Measurements from ENCODE around the gene TBC1D30. TPM values are rescaled to one million over a fixed set of nuclear protein-coding genes. Genes with fewer than 3 reads are reported as not detected.

Gene TBC1D30
- total RNA-seq, 4 donors from 2014 or later = 2.5 to 11.4 (median 6.6) TPM

- no peak for TF ChIP-seq CTCF (IDR thresholded peaks at IDR 0.05)
- H3K27ac ChIP-seq = no peak overlapping the region
- 93 to 94% methylated on average over 3 of the region's 3 CpGs for WGBS, 2 donors
- H3K27me3 ChIP-seq = no peaks in the 10 kb centered on the region
- H3K4me3 ChIP-seq = no peak overlapping the region
- H3K4me1 ChIP-seq = no peaks in the 10 kb centered on the region
- H3K36me3 ChIP-seq = no peaks in the 10 kb centered on the region
- no peak for DNase-seq (ENCODE audit: low spot score in 2 of 2)
- H3K9me3 ChIP-seq = peaks cover 0 to 4% (median 0%) of the 10 kb centered on the region in 4 donors
Observed at GRCh38 chr12:64882687-64883086, 58.2 kb downstream of the TBC1D30 start.

- Histone ChIP-seq H3K9me3 (peaks cover 0 to 4% (median 0%) of the 10 kb centered on the region in 4 donors), H3K4me1 (no peaks in the 10 kb centered on the region), H3K27ac (no peak overlapping the region), H3K4me3 (no peak overlapping the region), H3K36me3 (no peaks in the 10 kb centered on the region), H3K27me3 (no peaks in the 10 kb centered on the region)
- DNase-seq (ENCODE audit: low spot score in 2 of 2) = no peak
- 60 to 70% methylated on average over 17 of the region's 17 CpGs for WGBS, 2 donors
- no peak for TF ChIP-seq EP300 (IDR thresholded peaks at IDR 0.05)
- TF ChIP-seq CTCF (IDR thresholded peaks at IDR 0.05) = no peak
- no peak for TF ChIP-seq POLR2A (IDR thresholded peaks at IDR 0.05)
Observed at GRCh38 chr12:64883264-64884163, 59.1 kb downstream of the TBC1D30 start.

GRCh38 chr12:64884164-64884542 lies 59.7 kb downstream of the TBC1D30 start:
- DNase-seq (ENCODE audit: low spot score in 2 of 2) = no peak
- Histone ChIP-seq H3K36me3 (no peaks in the 10 kb centered on the region), H3K9me3 (peaks cover 0 to 4% (median 0%) of the 10 kb centered on the region in 4 donors), H3K4me3 (no peak overlapping the region), H3K27ac (no peak overlapping the region), H3K4me1 (no peaks in the 10 kb centered on the region), H3K27me3 (no peaks in the 10 kb centered on the region)
- TF ChIP-seq POLR2A (IDR thresholded peaks at IDR 0.05) (no peak), CTCF (IDR thresholded peaks at IDR 0.05) (no peak), EP300 (IDR thresholded peaks at IDR 0.05) (no peak)
- WGBS, 2 donors = 85 to 88% methylated on average over 3 of the region's 3 CpGs

GRCh38 chr12:64884728-64885127 lies 60.3 kb downstream of the TBC1D30 start:
- no peak for DNase-seq (ENCODE audit: low spot score in 2 of 2)
- Histone ChIP-seq H3K36me3 (no peaks in the 10 kb centered on the region), H3K4me3 (no peak overlapping the region), H3K27ac (no peak overlapping the region), H3K9me3 (peaks cover 0 to 4% (median 0%) of the 10 kb centered on the region in 4 donors), H3K27me3 (no peaks in the 10 kb centered on the region), H3K4me1 (no peaks in the 10 kb centered on the region)
- no peak for TF ChIP-seq CTCF (IDR thresholded peaks at IDR 0.05)
- TF ChIP-seq POLR2A (IDR thresholded peaks at IDR 0.05) = no peak
- TF ChIP-seq EP300 (IDR thresholded peaks at IDR 0.05) = no peak
- WGBS, 2 donors = 78 to 88% methylated on average over 3 of the region's 3 CpGs

GRCh38 chr12:64889434-64890216 lies 65.2 kb downstream of the TBC1D30 start:
- Histone ChIP-seq H3K27ac (no peak overlapping the region), H3K4me1 (no peaks in the 10 kb centered on the region), H3K27me3 (no peaks in the 10 kb centered on the region), H3K9me3 (no peaks in the 10 kb centered on the region), H3K4me3 (no peak overlapping the region), H3K36me3 (no peaks in the 10 kb centered on the region)
- 49 to 60% methylated on average over 11 of the region's 11 CpGs for WGBS, 2 donors
- no peak for TF ChIP-seq POLR2A (IDR thresholded peaks at IDR 0.05)
- TF ChIP-seq CTCF (IDR thresholded peaks at IDR 0.05) = no peak
- no peak for TF ChIP-seq EP300 (IDR thresholded peaks at IDR 0.05)
- no peak for DNase-seq (ENCODE audit: low spot score in 2 of 2)

Data from tibial nerve (tissue), 4 donors.